Vagina (tissue), 2 donors: Measurements from ENCODE around the gene IGFN1. TPM values are rescaled to one million over a fixed set of nuclear protein-coding genes. Genes with fewer than 3 reads are reported as not detected.
A peak's percentile ranks its signal among the peaks of the same experiment; 100 is the strongest.

Source experiments
- DNase-seq, 2 donors: peaks; one replicate each; pipeline ENCODE4 v3.0.0-alpha.2; 2017; ENCODE audit errors: extremely low spot score in 2 of 2
- H3K27ac ChIP-seq: fragments of 200-600 bp; sonication (generic); one replicate; pipeline ENCODE4 v1.5.1; 2019
- H3K27me3 ChIP-seq: fragments of 200-600 bp; sonication (generic); one replicate; pipeline ENCODE4 v1.5.1; 2019
- H3K36me3 ChIP-seq, 2 donors: fragments of 200-600 bp; sonication (generic); one replicate each; pipeline ENCODE4 v1.5.1; 2017 to 2019
- H3K4me1 ChIP-seq: fragments of 200-600 bp; sonication (generic); one replicate; pipeline ENCODE4 v1.5.1; 2019
- H3K4me3 ChIP-seq, 2 donors: fragments of 200-600 bp; sonication (generic); 1 replicate in 1 of 2; 2 replicates in 1 of 2; pipeline ENCODE4 v1.5.1; 2016 to 2019
- H3K9me3 ChIP-seq: fragments of 200-600 bp; sonication (generic); one replicate; pipeline ENCODE4 v1.5.1; 2019
- CTCF ChIP-seq, 3 experiments: fragments of 450-650 bp in 2 of 3; fragments of 200-600 bp in 1 of 3; sonication (generic) in 1 of 3; IDR thresholded peaks; one replicate each; pipeline ENCODE4 v1.5.1; 2017 to 2019; ENCODE audit warnings: antibody characterized with exemption in 3 of 3, mild to moderate bottlenecking in 2 of 3, moderate library complexity in 2 of 3
- POLR2A ChIP-seq, 2 donors: fragments of 450-650 bp; IDR thresholded peaks; one replicate each; pipeline ENCODE4 v1.6.1; 2017; ENCODE audit warnings: antibody characterized with exemption in 2 of 2, mild to moderate bottlenecking in 2 of 2, moderate library complexity in 2 of 2
- POLR2AphosphoS5 ChIP-seq, 2 donors: sonication (generic); formaldehyde crosslinking; IDR thresholded peaks; one replicate each; pipeline ENCODE4 v1.9.0; 2017; ENCODE audit warnings: antibody characterized with exemption in 2 of 2, mild to moderate bottlenecking in 2 of 2, low read depth in 1 of 2; ENCODE audit not compliant: insufficient read depth in 1 of 2
- intact Hi-C: fragments of 100-400 bp; cut with DNase I; formaldehyde crosslinking; loops from one replicate; pipeline ENCODE4 v1.15.1; 2023
- total RNA-seq: library from RNA; depleted of rRNA; stranded (reverse); fragments of >200 nt; gene quantifications from one replicate; pipeline ENCODE4 v1.2.3, GENCODE V29; 2016

IGFN1 gene
- total RNA-seq, 1 donor from 2014 or later: not detected

- Histone ChIP-seq H3K4me1 (peaks cover 15% of the 10 kb centered on the region), H3K9me3 (no peaks in the 10 kb centered on the region), H3K4me3 (no peak overlapping the region), H3K27ac (no peak overlapping the region), H3K27me3 (no peaks in the 10 kb centered on the region), H3K36me3 (no peaks in the 10 kb centered on the region)
- DNase-seq: no peak
- TF ChIP-seq POLR2AphosphoS5 (IDR thresholded peaks at IDR 0.05; ENCODE audit: insufficient read depth in 1 of 2, low read depth in 1 of 2): no peak
- no peak for TF ChIP-seq CTCF (IDR thresholded peaks at IDR 0.05)
- TF ChIP-seq POLR2A (IDR thresholded peaks at IDR 0.05): no peak
- intact Hi-C loops: no loop called here
Measured at GRCh38 chr1:201265756-201266155, 75.1 kb downstream of the IGFN1 start.

- H3K4me1 ChIP-seq: peaks cover 10% of the 10 kb centered on the region
- no peak overlapping the region for H3K27ac ChIP-seq
- TF ChIP-seq POLR2A (IDR thresholded peaks at IDR 0.05) (no peak), POLR2AphosphoS5 (IDR thresholded peaks at IDR 0.05; ENCODE audit: insufficient read depth in 1 of 2, low read depth in 1 of 2) (no peak), CTCF (IDR thresholded peaks at IDR 0.05) (no peak)
- no peak for DNase-seq
- no peaks in the 10 kb centered on the region for H3K36me3 ChIP-seq
- intact Hi-C loops: no loop called here
- no peaks in the 10 kb centered on the region for H3K9me3 ChIP-seq
- H3K27me3 ChIP-seq: no peaks in the 10 kb centered on the region
- H3K4me3 ChIP-seq: no peak overlapping the region
Measured at GRCh38 chr1:201266276-201266675, 75.7 kb downstream of the IGFN1 start.

- peak in 1 of 2 donors; percentile 77 for DNase-seq
- intact Hi-C loops: no loop called here
- TF ChIP-seq POLR2A (IDR thresholded peaks at IDR 0.05) (no peak), POLR2AphosphoS5 (IDR thresholded peaks at IDR 0.05; ENCODE audit: insufficient read depth in 1 of 2, low read depth in 1 of 2) (peak in 1 of 2 donors; percentile 85)
- H3K9me3 ChIP-seq: no peaks in the 10 kb centered on the region
- peak overlapping the region; percentile 40 for H3K27ac ChIP-seq
- no peaks in the 10 kb centered on the region for H3K27me3 ChIP-seq
- H3K36me3 ChIP-seq: no peaks in the 10 kb centered on the region
- H3K4me1 ChIP-seq: peaks cover 8% of the 10 kb centered on the region
- no peak overlapping the region for H3K4me3 ChIP-seq
Measured at GRCh38 chr1:201266774-201267173, 76.2 kb downstream of the IGFN1 start.

- Histone ChIP-seq H3K27ac (peak overlapping the region; percentile 40), H3K27me3 (no peaks in the 10 kb centered on the region), H3K4me3 (no peak overlapping the region), H3K9me3 (no peaks in the 10 kb centered on the region), H3K36me3 (no peaks in the 10 kb centered on the region), H3K4me1 (peaks cover 8% of the 10 kb centered on the region)
- DNase-seq: peak in 1 of 2 donors; percentile 64
- TF ChIP-seq POLR2AphosphoS5 (IDR thresholded peaks at IDR 0.05; ENCODE audit: insufficient read depth in 1 of 2, low read depth in 1 of 2): no peak
- TF ChIP-seq POLR2A (IDR thresholded peaks at IDR 0.05): no peak
- no peak for TF ChIP-seq CTCF (IDR thresholded peaks at IDR 0.05)
- intact Hi-C loops: no loop called here
Measured at GRCh38 chr1:201267481-201268229, 77.0 kb downstream of the IGFN1 start.

GRCh38 chr1:201268604-201269151, 78.1 kb downstream of the IGFN1 start:
- H3K4me1 ChIP-seq: peaks cover 8% of the 10 kb centered on the region
- peak; percentile 86 to 95 for DNase-seq
- no peaks in the 10 kb centered on the region for H3K36me3 ChIP-seq
- H3K27me3 ChIP-seq: no peaks in the 10 kb centered on the region
- TF ChIP-seq POLR2A (IDR thresholded peaks at IDR 0.05) (no peak), CTCF (IDR thresholded peaks at IDR 0.05) (no peak), POLR2AphosphoS5 (IDR thresholded peaks at IDR 0.05; ENCODE audit: insufficient read depth in 1 of 2, low read depth in 1 of 2) (no peak)
- no peak overlapping the region for H3K4me3 ChIP-seq
- H3K27ac ChIP-seq: peak overlapping the region; percentile 3
- no peaks in the 10 kb centered on the region for H3K9me3 ChIP-seq
- intact Hi-C loops: no loop called here
